Hepatocyte (in vitro differentiated cells): ENCODE data around the gene NGFR.

Experiments
- CTCF ChIP-seq: fragments of 200-600 bp; sonication (generic); IDR thresholded peaks from 2 replicates; pipeline ENCODE4 v1.5.1; 2016; ENCODE audit warnings: antibody characterized with exemption, mild to moderate bottlenecking; ENCODE audit not compliant: poor library complexity
- EZH2 ChIP-seq: fragments of 200-600 bp; sonication (generic); IDR thresholded peaks from 2 replicates; pipeline ENCODE4 v1.6.1; 2016; ENCODE audit warnings: antibody characterized with exemption, mild to moderate bottlenecking, borderline replicate concordance
- EZH2phosphoT487 ChIP-seq: fragments of 200-600 bp; sonication (generic); IDR thresholded peaks from one replicate; pipeline ENCODE4 v1.6.1; 2018; ENCODE audit warnings: antibody characterized with exemption, mild to moderate bottlenecking, low read depth, moderate library complexity; ENCODE audit not compliant: unreplicated experiment, severe bottlenecking

- TF ChIP-seq CTCF, result no peak
- TF ChIP-seq EZH2, result no peak
- no peak for TF ChIP-seq EZH2phosphoT487
Measured at GRCh38 chr17:49456183-49456965, 38.7 kb upstream of the NGFR start.
